Measurements from ENCODE around the gene ARFGAP2. TPM values are rescaled to one million over a fixed set of nuclear protein-coding genes. Genes with fewer than 3 reads are reported as not detected.

ARFGAP2 gene
- total and polyA plus RNA-seq, 2 of the 8 experiments (the other 6 are each of a cell fraction or from before 2014, with no cell fraction given): 50.2 to 64.0 TPM

GRCh38 chr11:47152126-47152952 is 24.3 kb downstream of the ARFGAP2 start:
- DNase-seq (ENCODE audit: low read depth in 1 of 2, low spot score in 2 of 2): no peak

More at GRCh38 chr11:47152126-47152952, 24.3 kb downstream of the ARFGAP2 start:
- Histone ChIP-seq H4K5ac (ENCODE audit: insufficient read length, low read depth, low read length) (no peak overlapping the region), H3K4me2 (ENCODE audit: insufficient read depth in 1 of 2, low read depth in 2 of 2, low read length in 2 of 2) (no peak overlapping the region), H2BK15ac (ENCODE audit: low read length) (0 out of 2 replicates have a peak overlapping the region, but pooled peaks have one; percentile 33), H3K79me2 (ENCODE audit: control insufficient read depth in 1 of 2, insufficient read depth in 2 of 2, low read length in 2 of 2) (no peaks in the 10 kb centered on the region), H2BK12ac (ENCODE audit: low read depth, low read length) (no peak overlapping the region), H2AK5ac (ENCODE audit: low read depth, low read length) (no peak overlapping the region), H2BK5ac (ENCODE audit: low read depth, low read length) (no peak overlapping the region), H3K4me1 (replicated peaks in 1 of 4; ENCODE audit: control insufficient read depth in 3 of 4, insufficient read depth in 4 of 4, low read length in 3 of 4) (peaks cover 0 to 4% (median 2%) of the 10 kb centered on the region in 4 experiments; a peak in 4 of 7 replicates), H3K56ac (replicated peaks; ENCODE audit: insufficient read length, low read depth, low read length) (no peak overlapping the region), H4K20me1 (replicated peaks in 1 of 2; ENCODE audit: control insufficient read depth in 1 of 2, insufficient read depth in 2 of 2, low read length in 2 of 2) (peaks cover 0 to 2% of the 10 kb centered on the region in 2 experiments), H3K14ac (ENCODE audit: insufficient read length) (no peak overlapping the region), H3K23ac (ENCODE audit: insufficient read length) (no peak overlapping the region), H2BK20ac (ENCODE audit: low read length) (0 out of 2 replicates have a peak overlapping the region, but pooled peaks have one; percentile 49), H2AFZ (ENCODE audit: low read length) (no peak overlapping the region), H4K8ac (ENCODE audit: extremely low read depth, insufficient read depth, low read length) (0 out of 2 replicates have a peak overlapping the region, but pooled peaks have one; percentile 23), H4K91ac (replicated peaks; ENCODE audit: insufficient read length, low read length) (no peak overlapping the region), H3K4ac (replicated peaks; ENCODE audit: insufficient read length, low read depth, low read length) (no peak overlapping the region), H3K27ac (ENCODE audit: low read depth, low read length) (no peak overlapping the region), H3K4me3 (ENCODE audit: extremely low read depth in 1 of 4, insufficient read depth in 2 of 4, low read depth in 3 of 4, low read length in 4 of 4) (no peak overlapping the region), H3K23me2 (ENCODE audit: low read depth, low read length) (no peaks in the 10 kb centered on the region), H3K79me1 (ENCODE audit: low read depth, low read length) (no peaks in the 10 kb centered on the region), H3K9me3 (ENCODE audit: insufficient read depth in 2 of 2, low read depth in 1 of 2, low read length in 1 of 2) (no peaks in the 10 kb centered on the region), H3K36me3 (ENCODE audit: control insufficient read depth in 2 of 4, insufficient read depth in 4 of 4, low read length in 3 of 4) (no peaks in the 10 kb centered on the region), H3K27me3 (replicated peaks in 1 of 4; ENCODE audit: control insufficient read depth in 3 of 4, extremely low read depth in 1 of 4, insufficient read depth in 3 of 4, low read length in 3 of 4) (no peaks in the 10 kb centered on the region), H2BK120ac (replicated peaks; ENCODE audit: low read depth, low read length) (no peak overlapping the region), H3K18ac (ENCODE audit: extremely low read depth, low read length) (no peak overlapping the region; the same call in 1 of the 2 replicates), H3K9ac (replicated peaks in 1 of 4; ENCODE audit: extremely low read depth in 1 of 4, low read depth in 3 of 4, low read length in 3 of 4) (no peak overlapping the region)
- ChIA-PET POLR2A (ENCODE audit: partially characterized antibody) (interaction anchor here (0.5 to 2.0 kb wide), 6 partner anchors 9 to 495 kb away, joined by 3 to 9 read pairs (median 6); partner anchors contain the start of gene CSTPP1), CTCF (ENCODE audit: partially characterized antibody) (interaction anchor here (0.6 to 6.3 kb wide), 64 partner anchors 10 to 433 kb away, joined by 3 to 81 read pairs (median 5); partner anchors contain the start of genes CSTPP1, DDB2, F2 and LRP4)
- WGBS, 2 experiments (ENCODE audit: extremely low coverage in 1 of 2, insufficient coverage in 1 of 2, insufficient read length in 1 of 2, insufficient replicate concordance in 2 of 2, low coverage in 1 of 2, low lambda C conversion rate in 2 of 2, missing lambda C conversion rate in 1 of 2): 93% methylated on average over 16 of the region's 16 CpGs; no CpG with 5 or more reads in 1 of the 2 experiments
- FAIRE-seq: no peak
- TF ChIP-seq KDM4A (IDR thresholded peaks at IDR 0.05; ENCODE audit: low read depth, low read length, severe bottlenecking) (no peak), CTBP2 (IDR thresholded peaks at IDR 0.05; ENCODE audit: borderline replicate concordance, insufficient read depth, insufficient read length, low read length) (no peak), HDAC2 (IDR thresholded peaks at IDR 0.05; ENCODE audit: borderline replicate concordance in 1 of 2, low read depth in 2 of 2, low read length in 2 of 2) (no peak)
